IMR-90 (cell line): ENCODE measurements around the gene CHML.

Experiments used
- BHLHE40 ChIP-seq: fragments of 150-350 bp; IDR thresholded peaks from 2 replicates; pipeline ENCODE4 v1.6.1; 2016; ENCODE audit warnings: mild to moderate bottlenecking, low read depth, low read length
- CHD1 ChIP-seq: IDR thresholded peaks from 2 replicates; pipeline ENCODE4 v1.6.1; 2012; ENCODE audit warnings: low read depth, low read length, improper control_type of control experiment

DNA sequence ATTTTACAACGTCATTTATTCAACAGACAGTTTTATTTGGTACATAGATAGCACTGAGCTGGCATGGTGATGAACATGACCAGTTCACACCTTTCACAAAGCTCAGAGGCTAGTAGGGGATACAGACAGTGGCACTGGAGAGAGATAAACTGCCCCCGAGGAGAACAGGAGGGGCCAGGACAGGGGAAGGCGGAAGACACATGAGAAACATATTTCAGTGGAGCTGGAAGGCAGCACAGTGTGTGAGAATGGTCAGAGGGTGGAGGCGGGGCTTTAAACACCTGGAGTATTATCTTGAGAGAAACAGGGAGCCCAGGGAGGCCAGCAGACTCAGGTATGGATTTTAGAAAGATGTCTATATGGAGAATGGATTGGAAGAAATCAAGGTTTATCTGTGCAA, 49.5 kb downstream of the CHML start:
- TF ChIP-seq BHLHE40 (no peak), CHD1 (no peak)
